Measurements from ENCODE around the gene PTGDS.

GRCh38 chr9:136980669-136981478, 3.6 kb downstream of the PTGDS start:
- no peak for TF ChIP-seq GATA3 (IDR thresholded peaks at IDR 0.05; ENCODE audit: low read depth, low read length)
- no peak for TF ChIP-seq GATA2 (IDR thresholded peaks at IDR 0.05; ENCODE audit: low read depth, low read length)
